ENCODE measurements around the gene NAGLU.

The NAGLU gene

GRCh38 chr17:42509409-42509808, 26.6 kb upstream of the NAGLU start:
- H3K36me3 ChIP-seq (ENCODE audit: low read length) = no peaks in the 10 kb centered on the region
- H4K20me1 ChIP-seq (ENCODE audit: low read depth, low read length) = no peaks in the 10 kb centered on the region
- H3K27me3 ChIP-seq (ENCODE audit: low read length) = no peaks in the 10 kb centered on the region
- H3K9me2 ChIP-seq (replicated peaks; ENCODE audit: insufficient read depth, low read length) = no peaks in the 10 kb centered on the region
- H3K79me2 ChIP-seq (ENCODE audit: insufficient read depth, low read length) = no peaks in the 10 kb centered on the region
- H2AFZ ChIP-seq (ENCODE audit: low read depth, low read length, severe bottlenecking) = no peak overlapping the region
- TF ChIP-seq CTCF (IDR thresholded peaks at IDR 0.05; ENCODE audit: insufficient read depth, low read length, poor library complexity, severe bottlenecking) (no peak), EZH2phosphoT487 (conservative IDR thresholded peaks at IDR 0.05; ENCODE audit: low read length) (no peak)
- no peak overlapping the region for H3K9ac ChIP-seq (ENCODE audit: low read length)
- no peak overlapping the region for H3K4me3 ChIP-seq (ENCODE audit: insufficient read depth, low read length, poor library complexity, severe bottlenecking)
- H3F3A ChIP-seq (ENCODE audit: insufficient read depth) = no peaks in the 10 kb centered on the region
- no peaks in the 10 kb centered on the region for H3K9me3 ChIP-seq (ENCODE audit: insufficient read depth, low read length)
- no peak overlapping the region for H3K4me2 ChIP-seq (ENCODE audit: low read depth, low read length, poor library complexity, severe bottlenecking)
- no peak overlapping the region for H3K27ac ChIP-seq (ENCODE audit: low read depth, low read length)

GRCh38 chr17:42509841-42510240, 26.2 kb upstream of the NAGLU start:
- Histone ChIP-seq H3K4me2 (ENCODE audit: low read depth, low read length, poor library complexity, severe bottlenecking) (no peak overlapping the region), H3K4me3 (ENCODE audit: insufficient read depth, low read length, poor library complexity, severe bottlenecking) (no peak overlapping the region), H3K36me3 (ENCODE audit: low read length) (no peaks in the 10 kb centered on the region), H3K9me3 (ENCODE audit: insufficient read depth, low read length) (no peaks in the 10 kb centered on the region), H4K20me1 (ENCODE audit: low read depth, low read length) (no peaks in the 10 kb centered on the region), H3F3A (ENCODE audit: insufficient read depth) (no peaks in the 10 kb centered on the region), H3K9ac (ENCODE audit: low read length) (no peak overlapping the region), H3K27ac (ENCODE audit: low read depth, low read length) (no peak overlapping the region), H3K79me2 (ENCODE audit: insufficient read depth, low read length) (no peaks in the 10 kb centered on the region), H3K27me3 (ENCODE audit: low read length) (no peaks in the 10 kb centered on the region), H2AFZ (ENCODE audit: low read depth, low read length, severe bottlenecking) (no peak overlapping the region), H3K9me2 (replicated peaks; ENCODE audit: insufficient read depth, low read length) (no peaks in the 10 kb centered on the region)
- TF ChIP-seq EZH2phosphoT487 (conservative IDR thresholded peaks at IDR 0.05; ENCODE audit: low read length) = no peak
- no peak for TF ChIP-seq CTCF (IDR thresholded peaks at IDR 0.05; ENCODE audit: insufficient read depth, low read length, poor library complexity, severe bottlenecking)

- no peak overlapping the region for H2AFZ ChIP-seq (ENCODE audit: low read depth, low read length, severe bottlenecking)
- no peaks in the 10 kb centered on the region for H3K27me3 ChIP-seq (ENCODE audit: low read length)
- no peak overlapping the region for H3K9ac ChIP-seq (ENCODE audit: low read length)
- H3F3A ChIP-seq (ENCODE audit: insufficient read depth) = no peaks in the 10 kb centered on the region
- H3K9me3 ChIP-seq (ENCODE audit: insufficient read depth, low read length) = no peaks in the 10 kb centered on the region
- no peaks in the 10 kb centered on the region for H3K79me2 ChIP-seq (ENCODE audit: insufficient read depth, low read length)
- no peak overlapping the region for H3K4me3 ChIP-seq (ENCODE audit: insufficient read depth, low read length, poor library complexity, severe bottlenecking)
- no peak for TF ChIP-seq EZH2phosphoT487 (conservative IDR thresholded peaks at IDR 0.05; ENCODE audit: low read length)
- TF ChIP-seq CTCF (IDR thresholded peaks at IDR 0.05; ENCODE audit: insufficient read depth, low read length, poor library complexity, severe bottlenecking) = no peak
- no peaks in the 10 kb centered on the region for H3K9me2 ChIP-seq (replicated peaks; ENCODE audit: insufficient read depth, low read length)
- H3K4me2 ChIP-seq (ENCODE audit: low read depth, low read length, poor library complexity, severe bottlenecking) = no peak overlapping the region
- H3K27ac ChIP-seq (ENCODE audit: low read depth, low read length) = no peak overlapping the region
- no peaks in the 10 kb centered on the region for H3K36me3 ChIP-seq (ENCODE audit: low read length)
- H4K20me1 ChIP-seq (ENCODE audit: low read depth, low read length) = no peaks in the 10 kb centered on the region
Observed at GRCh38 chr17:42512246-42512645, 23.8 kb upstream of the NAGLU start.

Measured in SU-DHL-6 (cell line).